Transverse colon (tissue), 4 donors: ENCODE measurements around the gene KEAP1.
"Not testable (repeated sequence)": the region's sequence is repeated elsewhere in the genome, so short reads cannot be mapped to it uniquely, and the experiment has no call there.

Experiments
- POLR2A ChIP-seq: fragments of 450-650 bp; IDR thresholded peaks from one replicate; pipeline ENCODE4 v1.6.1; 2016; ENCODE audit warnings: antibody characterized with exemption, mild to moderate bottlenecking, moderate library complexity
- POLR2AphosphoS5 ChIP-seq, 3 donors: sonication (generic); formaldehyde crosslinking; IDR thresholded peaks; one replicate each; pipeline ENCODE4 v1.6.1; 2016; ENCODE audit warnings: antibody characterized with exemption in 3 of 3
- TF ChIP-seq, protein P1 (sequence below), 5 experiments: fragments of 200-600 bp in 3 of 5; fragments of 450-650 bp in 2 of 5; sonication (generic) in 3 of 5; IDR thresholded peaks; 1 replicate in 2 of 5; 2 replicates in 3 of 5; pipeline ENCODE4 v1.5.1; 2016 to 2017; ENCODE audit warnings: antibody characterized with exemption in 5 of 5, inconsistent platforms in 3 of 5, mild to moderate bottlenecking in 2 of 5, moderate library complexity in 1 of 5

DNA sequence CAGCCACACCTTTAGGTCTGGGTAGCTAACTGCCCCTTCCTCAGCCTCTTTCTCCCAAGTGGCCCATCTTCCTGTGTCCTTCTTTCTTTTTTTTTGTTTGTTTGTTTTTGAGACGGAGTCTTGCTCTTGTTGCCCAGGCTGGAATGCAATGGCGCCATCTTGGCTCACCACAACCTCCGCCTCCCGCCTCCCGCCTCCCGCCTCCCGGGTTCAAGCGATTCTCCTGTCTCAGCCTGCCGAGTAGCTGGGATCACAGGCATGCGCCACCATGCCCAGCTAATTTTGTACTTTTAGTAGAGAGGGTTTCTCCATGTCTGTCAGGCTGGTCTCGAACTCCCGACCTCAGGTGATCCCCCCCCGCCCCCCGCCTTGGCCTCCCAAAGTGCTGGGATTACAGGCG is 41.1 kb downstream of the KEAP1 start:
- TF ChIP-seq, protein P1, sequence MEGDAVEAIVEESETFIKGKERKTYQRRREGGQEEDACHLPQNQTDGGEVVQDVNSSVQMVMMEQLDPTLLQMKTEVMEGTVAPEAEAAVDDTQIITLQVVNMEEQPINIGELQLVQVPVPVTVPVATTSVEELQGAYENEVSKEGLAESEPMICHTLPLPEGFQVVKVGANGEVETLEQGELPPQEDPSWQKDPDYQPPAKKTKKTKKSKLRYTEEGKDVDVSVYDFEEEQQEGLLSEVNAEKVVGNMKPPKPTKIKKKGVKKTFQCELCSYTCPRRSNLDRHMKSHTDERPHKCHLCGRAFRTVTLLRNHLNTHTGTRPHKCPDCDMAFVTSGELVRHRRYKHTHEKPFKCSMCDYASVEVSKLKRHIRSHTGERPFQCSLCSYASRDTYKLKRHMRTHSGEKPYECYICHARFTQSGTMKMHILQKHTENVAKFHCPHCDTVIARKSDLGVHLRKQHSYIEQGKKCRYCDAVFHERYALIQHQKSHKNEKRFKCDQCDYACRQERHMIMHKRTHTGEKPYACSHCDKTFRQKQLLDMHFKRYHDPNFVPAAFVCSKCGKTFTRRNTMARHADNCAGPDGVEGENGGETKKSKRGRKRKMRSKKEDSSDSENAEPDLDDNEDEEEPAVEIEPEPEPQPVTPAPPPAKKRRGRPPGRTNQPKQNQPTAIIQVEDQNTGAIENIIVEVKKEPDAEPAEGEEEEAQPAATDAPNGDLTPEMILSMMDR (IDR thresholded peaks at IDR 0.05): not testable (repeated sequence)
- TF ChIP-seq POLR2AphosphoS5 (IDR thresholded peaks at IDR 0.05); POLR2A: not testable (repeated sequence)
